Sigmoid colon (tissue), 7 donors: ENCODE data around the gene RTP2. TPM values are rescaled to one million over a fixed set of nuclear protein-coding genes. Genes with fewer than 3 reads are reported as not detected.

Experiments
- DNase-seq: peaks from one replicate; pipeline ENCODE4 v3.0.0-alpha.2; 2019
- H3K27ac ChIP-seq, 4 donors: fragments of 200-600 bp; sonication (generic); one replicate each; pipeline ENCODE4 v1.5.1; 2016 to 2019; ENCODE audit warnings: mild to moderate bottlenecking in 1 of 4
- H3K27me3 ChIP-seq, 3 donors: fragments of 200-600 bp; sonication (generic); one replicate each; pipeline ENCODE4 v1.5.1; 2019; ENCODE audit warnings: mild to moderate bottlenecking in 1 of 3
- H3K36me3 ChIP-seq, 4 donors: fragments of 200-600 bp; sonication (generic); one replicate each; pipeline ENCODE4 v1.5.1; 2016 to 2019
- H3K4me1 ChIP-seq, 4 donors: fragments of 200-600 bp; sonication (generic); one replicate each; pipeline ENCODE4 v1.5.1; 2017 to 2019
- H3K4me3 ChIP-seq, 4 donors: fragments of 200-600 bp; sonication (generic); one replicate each; pipeline ENCODE4 v1.5.1; 2017 to 2019; ENCODE audit warnings: mild to moderate bottlenecking in 2 of 4, moderate library complexity in 1 of 4
- H3K9me3 ChIP-seq, 4 donors: fragments of 200-600 bp in 3 of 4; sonication (generic) in 3 of 4; one replicate each; pipeline versions ENCODE4 v1.5.1 to v1.6.1; 2013 to 2019
- CTCF ChIP-seq, 4 experiments: fragments of 450-650 bp in 3 of 4; fragments of 200-600 bp in 1 of 4; IDR thresholded peaks; one replicate each; pipeline ENCODE4 v1.5.1; 2016 to 2019; ENCODE audit warnings: antibody characterized with exemption in 4 of 4, mild to moderate bottlenecking in 3 of 4, moderate library complexity in 2 of 4
- EP300 ChIP-seq, 4 donors: sonication (generic); formaldehyde crosslinking; IDR thresholded peaks; one replicate each; pipeline ENCODE4 v1.6.1; 2017; ENCODE audit warnings: antibody characterized with exemption in 4 of 4
- POLR2A ChIP-seq, 2 donors: fragments of 450-650 bp; IDR thresholded peaks; one replicate each; pipeline ENCODE4 v1.6.1; 2016; ENCODE audit warnings: antibody characterized with exemption in 2 of 2, mild to moderate bottlenecking in 2 of 2, moderate library complexity in 2 of 2
- POLR2AphosphoS5 ChIP-seq, 4 donors: sonication (generic); formaldehyde crosslinking; IDR thresholded peaks; one replicate each; pipeline ENCODE4 v1.6.1; 2017; ENCODE audit warnings: antibody characterized with exemption in 4 of 4
- WGBS, 2 donors: extraction: QIAGEN DNeasy Blood & Tissue Kit; methylation state at CpG; one replicate each; pipeline ENCODE4 v1.1.7; 2013; 5-methylcytosine and 5-hydroxymethylcytosine counted together
- intact Hi-C: fragments of 100-400 bp; cut with DNase I; formaldehyde crosslinking; loops from one replicate; pipeline ENCODE4 v1.15.1; 2023
- polyA plus RNA-seq, 3 donors: library from polyadenylated mRNA; stranded (reverse); fragments of 200-250 nt; gene quantifications; one replicate each; pipeline ENCODE4 v1.2.3, GENCODE V29; 2013
- total RNA-seq, 4 donors: library from RNA; depleted of rRNA; stranded (reverse); fragments of >200 nt; gene quantifications; one replicate each; pipeline ENCODE4 v1.1.0, GENCODE V29; 2016
- donor health status: healthy with polysubstance abuse.
- donor health status: Bipolar disorder and iron deficiency.
- donor health status: healthy.

RTP2 gene
- total and polyA plus RNA-seq, 7 donors = not detected

GRCh38 chr3:187719628-187720336 lies 17.4 kb upstream of the RTP2 start:
- Histone ChIP-seq H3K36me3 (peaks cover 26 to 42% (median 28%) of the 10 kb centered on the region in 4 donors), H3K27ac (peak overlapping the region in 3 of 4 donors; percentile 58 to 76 (median 72))
- 65 to 70% methylated on average over 6 of the region's 6 CpGs for WGBS, 2 donors

DNA sequence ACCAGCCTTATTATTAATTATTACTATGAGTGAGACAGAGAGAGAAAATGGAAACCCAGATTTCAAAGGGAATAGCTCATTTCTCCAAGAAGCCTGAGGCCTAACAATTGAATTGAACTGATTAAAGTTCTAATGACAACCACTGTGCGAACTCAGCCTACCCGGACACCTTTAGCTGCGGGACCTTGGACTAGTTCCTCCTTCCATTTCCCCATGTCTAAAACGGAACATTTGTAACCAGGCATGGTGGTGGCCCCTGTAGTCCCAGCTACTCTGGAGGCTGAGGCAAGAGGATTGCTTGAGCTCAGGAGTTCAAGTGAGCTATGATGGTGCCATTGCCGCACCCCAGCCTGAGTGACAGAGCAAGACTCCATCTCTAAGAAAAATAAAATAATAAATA lies 16.4 kb upstream of the RTP2 start:
- TF ChIP-seq EP300 (IDR thresholded peaks at IDR 0.05) (no peak), POLR2AphosphoS5 (IDR thresholded peaks at IDR 0.05) (no peak), CTCF (IDR thresholded peaks at IDR 0.05) (no peak), POLR2A (IDR thresholded peaks at IDR 0.05) (no peak)
- peaks cover 0 to 30% (median 21%) of the 10 kb centered on the region in 4 donors for H3K4me1 ChIP-seq
- H3K27me3 ChIP-seq = no peaks in the 10 kb centered on the region
- 92 to 93% methylated on average over 5 of the region's 5 CpGs for WGBS, 2 donors
- DNase-seq = no peak
- peak overlapping the region in 2 of 4 donors; percentile 72 to 76 for H3K27ac ChIP-seq
- H3K4me3 ChIP-seq = no peak overlapping the region
- peaks cover 17 to 32% (median 19%) of the 10 kb centered on the region in 4 donors for H3K36me3 ChIP-seq
- intact Hi-C loops = no loop called here
- no peaks in the 10 kb centered on the region for H3K9me3 ChIP-seq

More at GRCh38 chr3:187719628-187720336, 17.4 kb upstream of the RTP2 start:
- TF ChIP-seq POLR2A (IDR thresholded peaks at IDR 0.05) (no peak), EP300 (IDR thresholded peaks at IDR 0.05) (peak in 1 of 4 donors; percentile 48), CTCF (IDR thresholded peaks at IDR 0.05) (no peak), POLR2AphosphoS5 (IDR thresholded peaks at IDR 0.05) (peak in 3 of 4 donors; percentile 33 to 56 (median 50))
- DNase-seq = no peak
- H3K9me3 ChIP-seq = no peaks in the 10 kb centered on the region
- intact Hi-C loops = no loop called here
- peaks cover 0 to 30% (median 21%) of the 10 kb centered on the region in 4 donors for H3K4me1 ChIP-seq
- no peak overlapping the region for H3K4me3 ChIP-seq
- H3K27me3 ChIP-seq = no peaks in the 10 kb centered on the region

GRCh38 chr3:187717572-187717971 lies 15.2 kb upstream of the RTP2 start:
- DNase-seq = no peak
- Histone ChIP-seq H3K4me3 (no peak overlapping the region), H3K36me3 (peaks cover 7 to 20% (median 8%) of the 10 kb centered on the region in 4 donors), H3K9me3 (no peaks in the 10 kb centered on the region), H3K27ac (no peak overlapping the region), H3K27me3 (no peaks in the 10 kb centered on the region), H3K4me1 (peaks cover 0 to 30% (median 21%) of the 10 kb centered on the region in 4 donors)
- no peak for TF ChIP-seq EP300 (IDR thresholded peaks at IDR 0.05)
- TF ChIP-seq POLR2A (IDR thresholded peaks at IDR 0.05) = no peak
- no peak for TF ChIP-seq POLR2AphosphoS5 (IDR thresholded peaks at IDR 0.05)
- TF ChIP-seq CTCF (IDR thresholded peaks at IDR 0.05) = no peak
- intact Hi-C loops = no loop called here
- 24 to 61% methylated on average over 1 of the region's 1 CpG for WGBS, 2 donors

DNA sequence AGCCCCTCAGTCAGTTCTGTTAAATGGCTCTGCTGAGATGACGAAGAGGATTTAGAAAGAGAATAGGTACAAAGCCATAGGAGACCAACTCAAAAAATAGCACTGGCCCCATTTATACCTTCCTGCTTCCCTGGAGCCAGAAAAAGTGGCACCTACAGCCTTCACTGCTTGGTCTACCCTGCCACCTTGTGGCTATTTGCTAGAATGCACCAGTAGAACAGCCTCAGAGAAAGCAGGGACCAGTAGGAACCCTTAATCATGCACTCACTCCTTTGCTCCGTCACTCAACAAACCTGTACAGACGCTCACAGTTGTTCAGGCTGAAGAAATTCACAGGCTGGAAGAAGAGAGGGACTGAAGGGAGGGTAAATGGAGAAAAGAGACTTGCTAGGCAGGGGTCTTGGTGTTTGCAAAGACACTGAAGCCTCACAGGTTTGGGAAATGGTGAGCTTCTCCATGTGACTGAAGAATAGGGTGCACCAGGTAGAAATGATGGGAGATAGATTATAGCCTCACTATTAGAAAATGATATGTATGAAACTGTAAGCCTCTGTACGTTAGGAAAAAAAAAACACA lies 12.1 kb upstream of the RTP2 start:
- H3K36me3 ChIP-seq = no peaks in the 10 kb centered on the region
- TF ChIP-seq POLR2AphosphoS5 (IDR thresholded peaks at IDR 0.05) (no peak), CTCF (IDR thresholded peaks at IDR 0.05) (peak; percentile 86 to 93 (median 92))
- DNase-seq = peak; percentile 80
- intact Hi-C loops = loop anchor here (1.0 to 5.0 kb wide), 3 partner anchors 395 to 1100 kb away; no protein-coding TSS in a partner anchor
- peaks cover 0 to 10% (median 3%) of the 10 kb centered on the region in 4 donors for H3K4me1 ChIP-seq
- no peaks in the 10 kb centered on the region for H3K9me3 ChIP-seq
- no peak overlapping the region for H3K4me3 ChIP-seq
- 19 to 26% methylated on average over 4 of the region's 4 CpGs for WGBS, 2 donors
- H3K27ac ChIP-seq = no peak overlapping the region
- no peaks in the 10 kb centered on the region for H3K27me3 ChIP-seq
